Measurements from ENCODE around the gene NAA15.
A peak's percentile ranks its signal among the peaks of the same experiment; 100 is the strongest.
"Not testable (repeated sequence)": the region's sequence is repeated elsewhere in the genome, so short reads cannot be mapped to it uniquely, and the experiment has no call there.

The NAA15 gene

DNA sequence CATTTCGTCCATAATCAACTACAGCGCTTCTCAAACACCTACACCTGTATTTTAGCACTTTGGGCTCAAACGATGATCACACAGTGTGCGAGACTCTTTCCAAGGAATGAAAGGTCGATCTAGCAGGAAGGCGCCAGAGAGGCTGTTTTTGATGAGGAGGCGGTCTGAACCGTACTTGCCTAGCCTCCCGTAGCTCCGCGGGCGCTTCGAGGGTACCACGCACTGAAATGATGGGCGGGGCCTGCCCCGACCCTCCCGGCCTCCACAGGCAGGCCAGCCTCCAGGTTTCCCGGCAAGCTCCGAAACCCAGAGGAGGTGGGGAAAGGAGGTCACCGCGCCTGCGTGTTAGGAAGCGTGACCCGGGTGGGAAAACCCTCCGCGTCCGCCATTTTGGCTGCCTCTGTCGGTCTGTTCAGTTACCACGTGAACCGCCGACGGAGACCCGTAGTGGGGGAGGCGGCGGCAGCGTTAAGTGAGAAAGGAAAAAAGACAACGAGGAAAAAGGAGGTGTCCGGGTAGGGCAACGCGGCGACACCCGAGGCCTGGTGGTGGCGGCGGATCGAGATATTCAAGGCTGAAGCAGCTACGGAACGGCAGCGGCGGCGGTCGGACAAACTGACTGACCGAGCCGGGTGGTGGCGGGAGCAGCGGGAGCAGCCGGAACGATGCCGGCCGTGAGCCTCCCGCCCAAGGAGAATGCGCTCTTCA lies at the start of gene NAA15:
TSS of gene NAA15 (plus strand) at position 393 of the 708 bp plus-strand sequence. CDS start at position 666, 273 bp downstream.
- Histone ChIP-seq H3K27me3 (ENCODE audit: control insufficient read depth, insufficient read depth, low read length) (no peaks in the 10 kb centered on the region), H3K27ac (ENCODE audit: low read length) (peak within 1 kb of the TSS; percentile 74), H3K4me3 (ENCODE audit: low read length) (peak within 1 kb of the TSS; percentile 73)

GRCh38 chr4:139253046-139253445 lies 48.3 kb upstream of the NAA15 start:
- H3K27ac ChIP-seq (ENCODE audit: low read length) = no peak overlapping the region
- no peaks in the 10 kb centered on the region for H3K4me1 ChIP-seq (ENCODE audit: control insufficient read depth, low read depth, low read length)
- no peak overlapping the region for H3K9ac ChIP-seq (ENCODE audit: low read length)
- no peaks in the 10 kb centered on the region for H3K36me3 ChIP-seq (ENCODE audit: control insufficient read depth, low read depth, low read length)
- no peaks in the 10 kb centered on the region for H3K27me3 ChIP-seq (ENCODE audit: control insufficient read depth, insufficient read depth, low read length)
- no peaks in the 10 kb centered on the region for H3K9me3 ChIP-seq (ENCODE audit: control insufficient read depth, low read depth, low read length)
- H3K4me3 ChIP-seq (ENCODE audit: low read length) = no peak overlapping the region

More for the DNA sequence above, at the start of gene NAA15:
- H3K4me1 ChIP-seq (ENCODE audit: control insufficient read depth, low read depth, low read length) = peaks cover 8% of the 10 kb centered on the region
- H3K9me3 ChIP-seq (ENCODE audit: control insufficient read depth, low read depth, low read length) = no peaks in the 10 kb centered on the region
- peaks cover 10% of the 10 kb centered on the region for H3K36me3 ChIP-seq (ENCODE audit: control insufficient read depth, low read depth, low read length)
- H3K9ac ChIP-seq (ENCODE audit: low read length) = peak within 1 kb of the TSS; percentile 94

GRCh38 chr4:139253713-139254112 lies 47.6 kb upstream of the NAA15 start:
- Histone ChIP-seq H3K27ac (ENCODE audit: low read length) (no peak overlapping the region), H3K27me3 (ENCODE audit: control insufficient read depth, insufficient read depth, low read length) (no peaks in the 10 kb centered on the region), H3K4me1 (ENCODE audit: control insufficient read depth, low read depth, low read length) (no peaks in the 10 kb centered on the region), H3K36me3 (ENCODE audit: control insufficient read depth, low read depth, low read length) (no peaks in the 10 kb centered on the region), H3K4me3 (ENCODE audit: low read length) (no peak overlapping the region), H3K9ac (ENCODE audit: low read length) (no peak overlapping the region), H3K9me3 (ENCODE audit: control insufficient read depth, low read depth, low read length) (no peaks in the 10 kb centered on the region)

DNA sequence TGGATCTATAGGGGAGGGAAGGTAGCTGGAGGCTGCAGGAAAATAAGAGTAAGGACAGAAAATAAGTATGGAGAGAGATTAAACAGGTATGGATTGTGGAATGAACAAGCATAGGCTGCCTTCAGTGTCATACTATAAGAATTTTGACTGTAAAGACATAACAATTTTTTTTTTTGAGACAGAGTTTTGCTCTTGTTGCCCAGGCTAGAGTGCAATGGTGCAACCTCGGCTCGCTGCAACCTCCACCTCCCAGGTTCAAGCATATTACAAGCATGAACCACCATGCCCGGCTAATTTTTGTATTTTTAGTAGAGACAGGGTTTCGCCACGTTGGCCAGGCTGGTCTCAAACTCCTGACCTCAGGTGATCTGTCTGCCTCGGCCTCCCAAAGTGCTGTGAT lies 45.7 kb upstream of the NAA15 start:
- not testable (repeated sequence) for H3K36me3 ChIP-seq (ENCODE audit: control insufficient read depth, low read depth, low read length); H3K4me1 ChIP-seq (ENCODE audit: control insufficient read depth, low read depth, low read length); H3K9me3 ChIP-seq (ENCODE audit: control insufficient read depth, low read depth, low read length); H3K27ac ChIP-seq (ENCODE audit: low read length); H3K9ac ChIP-seq (ENCODE audit: low read length); H3K4me3 ChIP-seq (ENCODE audit: low read length); H3K27me3 ChIP-seq (ENCODE audit: control insufficient read depth, insufficient read depth, low read length)

- Histone ChIP-seq H3K9me3 (ENCODE audit: control insufficient read depth, low read depth, low read length) (no peaks in the 10 kb centered on the region), H3K36me3 (ENCODE audit: control insufficient read depth, low read depth, low read length) (no peaks in the 10 kb centered on the region), H3K4me1 (ENCODE audit: control insufficient read depth, low read depth, low read length) (no peaks in the 10 kb centered on the region), H3K27me3 (ENCODE audit: control insufficient read depth, insufficient read depth, low read length) (no peaks in the 10 kb centered on the region), H3K4me3 (ENCODE audit: low read length) (no peak overlapping the region), H3K9ac (ENCODE audit: low read length) (no peak overlapping the region), H3K27ac (ENCODE audit: low read length) (no peak overlapping the region)
Observed at GRCh38 chr4:139256349-139256748, 45.0 kb upstream of the NAA15 start.

DNA sequence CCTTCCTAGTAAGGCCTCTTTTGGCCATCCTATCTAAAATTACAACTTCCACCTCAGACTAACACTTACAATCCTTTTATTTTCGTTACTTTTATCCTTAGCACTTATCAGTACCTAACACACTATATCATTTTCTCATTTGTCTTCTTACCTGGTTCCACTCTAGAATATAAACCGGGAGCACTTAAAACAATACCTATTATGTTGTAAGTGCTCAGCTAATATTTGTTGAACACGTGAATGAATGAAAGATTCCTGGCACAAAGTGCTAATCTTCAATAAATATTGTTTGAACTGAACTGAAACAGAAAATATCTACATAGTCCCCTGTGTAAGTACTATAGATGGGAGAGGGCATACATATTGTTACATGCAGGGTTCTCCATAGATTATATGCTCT lies 35.7 kb upstream of the NAA15 start:
- Histone ChIP-seq H3K9ac (ENCODE audit: low read length) (no peak overlapping the region), H3K27ac (ENCODE audit: low read length) (no peak overlapping the region)

DNA sequence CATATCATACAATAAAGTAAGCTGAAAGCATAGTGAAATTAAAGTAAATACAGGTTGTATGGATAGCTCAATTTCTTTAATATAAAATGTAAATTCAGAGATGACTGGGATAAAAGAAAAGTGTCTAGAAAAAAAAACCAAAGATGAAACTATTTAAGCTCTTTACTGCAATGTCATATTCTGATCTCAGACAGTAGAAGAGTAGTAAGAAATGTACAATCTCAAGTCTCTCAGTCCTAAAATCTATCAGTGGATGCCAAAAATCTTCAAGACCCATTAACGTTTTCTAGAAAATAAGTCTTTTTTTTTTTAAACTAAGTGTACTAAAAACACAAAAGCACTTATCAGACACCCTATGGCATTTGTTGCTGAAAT lies 35.1 kb upstream of the NAA15 start:
- Histone ChIP-seq H3K9ac (ENCODE audit: low read length) (no peak overlapping the region), H3K4me1 (ENCODE audit: control insufficient read depth, low read depth, low read length) (peaks cover 8% of the 10 kb centered on the region), H3K36me3 (ENCODE audit: control insufficient read depth, low read depth, low read length) (no peaks in the 10 kb centered on the region), H3K27ac (ENCODE audit: low read length) (no peak overlapping the region), H3K27me3 (ENCODE audit: control insufficient read depth, insufficient read depth, low read length) (no peaks in the 10 kb centered on the region), H3K4me3 (ENCODE audit: low read length) (no peak overlapping the region), H3K9me3 (ENCODE audit: control insufficient read depth, low read depth, low read length) (no peaks in the 10 kb centered on the region)

More for the DNA sequence above, 35.7 kb upstream of the NAA15 start:
- Histone ChIP-seq H3K27me3 (ENCODE audit: control insufficient read depth, insufficient read depth, low read length) (no peaks in the 10 kb centered on the region), H3K4me3 (ENCODE audit: low read length) (no peak overlapping the region), H3K9me3 (ENCODE audit: control insufficient read depth, low read depth, low read length) (no peaks in the 10 kb centered on the region), H3K4me1 (ENCODE audit: control insufficient read depth, low read depth, low read length) (peaks cover 8% of the 10 kb centered on the region), H3K36me3 (ENCODE audit: control insufficient read depth, low read depth, low read length) (no peaks in the 10 kb centered on the region)

DNA sequence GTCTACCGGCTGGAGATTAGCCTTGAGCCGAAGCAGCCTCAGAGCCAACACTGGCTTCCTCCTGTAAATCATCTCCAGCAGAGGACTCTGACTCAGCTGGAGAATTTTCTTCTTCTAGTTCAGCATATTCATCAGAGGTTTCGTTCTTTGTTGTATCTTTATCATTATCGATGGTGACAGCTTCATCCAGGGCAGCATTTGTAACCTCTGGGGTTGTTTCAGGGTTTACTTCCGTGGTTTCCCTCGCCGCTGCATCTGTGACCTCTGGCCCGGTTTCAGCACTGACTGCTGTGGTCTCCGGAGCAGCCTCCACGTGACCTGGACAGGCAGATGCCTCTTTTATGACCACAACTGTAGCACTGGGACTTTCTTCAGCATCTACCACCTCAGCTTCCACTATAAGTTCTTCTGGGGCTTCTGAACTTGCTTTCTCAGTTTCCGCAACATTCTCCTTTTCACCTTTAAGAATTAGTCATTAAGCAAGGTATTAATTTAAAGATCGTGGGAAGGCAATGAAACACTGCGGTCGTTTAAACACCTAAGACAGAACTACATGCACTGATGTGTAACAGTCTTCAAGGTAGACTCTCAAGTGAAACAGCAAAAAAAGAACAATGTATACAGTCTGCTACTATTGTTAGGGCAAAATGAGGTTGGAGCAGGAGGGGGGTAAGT lies 34.6 kb upstream of the NAA15 start:
- Histone ChIP-seq H3K9me3 (ENCODE audit: control insufficient read depth, low read depth, low read length) (no peaks in the 10 kb centered on the region), H3K4me3 (ENCODE audit: low read length) (no peak overlapping the region), H3K27ac (ENCODE audit: low read length) (no peak overlapping the region), H3K4me1 (ENCODE audit: control insufficient read depth, low read depth, low read length) (peaks cover 8% of the 10 kb centered on the region), H3K27me3 (ENCODE audit: control insufficient read depth, insufficient read depth, low read length) (no peaks in the 10 kb centered on the region), H3K9ac (ENCODE audit: low read length) (no peak overlapping the region), H3K36me3 (ENCODE audit: control insufficient read depth, low read depth, low read length) (no peaks in the 10 kb centered on the region)

- Histone ChIP-seq H3K4me1 (ENCODE audit: control insufficient read depth, low read depth, low read length) (peaks cover 8% of the 10 kb centered on the region), H3K4me3 (ENCODE audit: low read length) (no peak overlapping the region), H3K36me3 (ENCODE audit: control insufficient read depth, low read depth, low read length) (no peaks in the 10 kb centered on the region), H3K27ac (ENCODE audit: low read length) (no peak overlapping the region), H3K9ac (ENCODE audit: low read length) (no peak overlapping the region), H3K9me3 (ENCODE audit: control insufficient read depth, low read depth, low read length) (no peaks in the 10 kb centered on the region), H3K27me3 (ENCODE audit: control insufficient read depth, insufficient read depth, low read length) (no peaks in the 10 kb centered on the region)
Observed at GRCh38 chr4:139267301-139267700, 34.0 kb upstream of the NAA15 start.

- H3K27me3 ChIP-seq (ENCODE audit: control insufficient read depth, insufficient read depth, low read length) = peaks cover 28% of the 10 kb centered on the region
- no peak overlapping the region for H3K4me3 ChIP-seq (ENCODE audit: low read length)
- no peaks in the 10 kb centered on the region for H3K36me3 ChIP-seq (ENCODE audit: control insufficient read depth, low read depth, low read length)
- no peaks in the 10 kb centered on the region for H3K9me3 ChIP-seq (ENCODE audit: control insufficient read depth, low read depth, low read length)
- H3K9ac ChIP-seq (ENCODE audit: low read length) = no peak overlapping the region
- H3K4me1 ChIP-seq (ENCODE audit: control insufficient read depth, low read depth, low read length) = peaks cover 2% of the 10 kb centered on the region
- H3K27ac ChIP-seq (ENCODE audit: low read length) = no peak overlapping the region
Observed at GRCh38 chr4:139273835-139274234, 27.5 kb upstream of the NAA15 start.

GRCh38 chr4:139274790-139275189 lies 26.5 kb upstream of the NAA15 start:
- peaks cover 10% of the 10 kb centered on the region for H3K4me1 ChIP-seq (ENCODE audit: control insufficient read depth, low read depth, low read length)
- no peaks in the 10 kb centered on the region for H3K9me3 ChIP-seq (ENCODE audit: control insufficient read depth, low read depth, low read length)
- peaks cover 38% of the 10 kb centered on the region for H3K27me3 ChIP-seq (ENCODE audit: control insufficient read depth, insufficient read depth, low read length)
- H3K27ac ChIP-seq (ENCODE audit: low read length) = no peak overlapping the region
- no peak overlapping the region for H3K9ac ChIP-seq (ENCODE audit: low read length)
- no peaks in the 10 kb centered on the region for H3K36me3 ChIP-seq (ENCODE audit: control insufficient read depth, low read depth, low read length)
- H3K4me3 ChIP-seq (ENCODE audit: low read length) = no peak overlapping the region

GRCh38 chr4:139275281-139275735 lies 26.0 kb upstream of the NAA15 start:
- Histone ChIP-seq H3K27ac (ENCODE audit: low read length) (no peak overlapping the region), H3K9ac (ENCODE audit: low read length) (no peak overlapping the region)

More at GRCh38 chr4:139275281-139275735, 26.0 kb upstream of the NAA15 start:
- H3K36me3 ChIP-seq (ENCODE audit: control insufficient read depth, low read depth, low read length) = no peaks in the 10 kb centered on the region
- H3K9me3 ChIP-seq (ENCODE audit: control insufficient read depth, low read depth, low read length) = no peaks in the 10 kb centered on the region
- H3K4me3 ChIP-seq (ENCODE audit: low read length) = no peak overlapping the region
- peaks cover 43% of the 10 kb centered on the region for H3K27me3 ChIP-seq (ENCODE audit: control insufficient read depth, insufficient read depth, low read length)
- H3K4me1 ChIP-seq (ENCODE audit: control insufficient read depth, low read depth, low read length) = peaks cover 11% of the 10 kb centered on the region

Data from iPS-18a (cell line).